Activated naive CD4-positive, alpha-beta T cell treated with anti-CD3 and anti-CD28 coated beads, Interleukin-2, amount 50 U/mL, for 16 hours (primary cell): ENCODE results near the gene BSN.

Experiments
- DNase-seq: peaks from one replicate; pipeline ENCODE4 v3.0.0-alpha.2; 2020

The BSN gene

GRCh38 chr3:49719214-49719884, 165.1 kb downstream of the BSN start, which contains the start of gene AMIGO3:
TSS of gene AMIGO3 (minus strand) at chr3:49719684. CDS start at chr3:49719465, 219 bp downstream.
- DNase-seq, result peak; percentile 90
